GM12872 (cell line): ENCODE data around the gene CPSF2.

Experiments used
- TF ChIP-seq, protein P1 (sequence below): IDR thresholded peaks from 3 replicates; pipeline ENCODE4 v1.5.1; 2011; ENCODE audit warnings: low read depth, mild to moderate bottlenecking, low read length, moderate library complexity; ENCODE audit not compliant: insufficient read depth

The CPSF2 gene

GRCh38 chr14:92160619-92161018, 38.9 kb downstream of the CPSF2 start:
- TF ChIP-seq, protein P1, sequence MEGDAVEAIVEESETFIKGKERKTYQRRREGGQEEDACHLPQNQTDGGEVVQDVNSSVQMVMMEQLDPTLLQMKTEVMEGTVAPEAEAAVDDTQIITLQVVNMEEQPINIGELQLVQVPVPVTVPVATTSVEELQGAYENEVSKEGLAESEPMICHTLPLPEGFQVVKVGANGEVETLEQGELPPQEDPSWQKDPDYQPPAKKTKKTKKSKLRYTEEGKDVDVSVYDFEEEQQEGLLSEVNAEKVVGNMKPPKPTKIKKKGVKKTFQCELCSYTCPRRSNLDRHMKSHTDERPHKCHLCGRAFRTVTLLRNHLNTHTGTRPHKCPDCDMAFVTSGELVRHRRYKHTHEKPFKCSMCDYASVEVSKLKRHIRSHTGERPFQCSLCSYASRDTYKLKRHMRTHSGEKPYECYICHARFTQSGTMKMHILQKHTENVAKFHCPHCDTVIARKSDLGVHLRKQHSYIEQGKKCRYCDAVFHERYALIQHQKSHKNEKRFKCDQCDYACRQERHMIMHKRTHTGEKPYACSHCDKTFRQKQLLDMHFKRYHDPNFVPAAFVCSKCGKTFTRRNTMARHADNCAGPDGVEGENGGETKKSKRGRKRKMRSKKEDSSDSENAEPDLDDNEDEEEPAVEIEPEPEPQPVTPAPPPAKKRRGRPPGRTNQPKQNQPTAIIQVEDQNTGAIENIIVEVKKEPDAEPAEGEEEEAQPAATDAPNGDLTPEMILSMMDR = no peak

GRCh38 chr14:92161521-92161920, 39.8 kb downstream of the CPSF2 start:
- TF ChIP-seq, protein P1 = no peak

DNA sequence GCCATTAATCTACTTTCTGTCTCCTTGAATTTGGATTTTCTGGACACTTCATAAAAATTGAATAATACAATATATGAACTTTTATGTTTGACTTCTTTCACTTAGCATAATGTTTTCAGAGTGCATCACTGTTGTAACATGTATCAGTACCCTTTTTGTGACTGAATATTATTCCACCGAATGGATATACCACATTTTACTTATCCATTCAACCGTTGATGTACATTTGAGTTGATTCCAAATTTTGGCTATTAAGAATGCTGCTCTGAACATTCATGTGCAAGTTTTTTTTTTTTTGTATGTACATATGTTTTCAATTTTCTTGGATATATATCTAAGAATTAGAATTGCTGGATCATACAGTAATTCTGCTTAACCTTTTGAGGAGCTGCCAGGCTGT, 43.2 kb downstream of the CPSF2 start:
- TF ChIP-seq, protein P1 = no peak

- TF ChIP-seq, protein P1 = no peak
These were observed 51.9 kb downstream of the CPSF2 start for GRCh38 chr14:92173668-92174067.

DNA sequence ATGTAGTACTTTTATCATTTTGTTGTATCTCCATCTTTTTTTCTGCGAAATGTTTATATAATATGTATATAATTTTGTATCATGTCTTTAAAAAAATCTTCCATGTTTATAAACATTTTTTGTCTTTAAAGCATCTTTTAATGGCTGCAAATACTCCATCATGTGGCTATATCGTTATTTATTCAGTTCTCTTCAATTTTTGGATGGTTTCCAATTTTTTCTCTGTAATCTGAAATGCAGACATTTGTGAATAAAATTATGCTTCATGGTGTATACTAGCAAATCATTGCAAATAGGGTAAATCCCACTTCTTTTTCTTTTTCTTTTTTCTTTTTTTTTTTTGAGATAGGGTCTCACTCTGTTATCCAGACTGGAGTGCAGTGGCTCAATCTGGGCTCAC, 54.0 kb downstream of the CPSF2 start:
- TF ChIP-seq, protein P1 = no peak

GRCh38 chr14:92176476-92176875, 54.7 kb downstream of the CPSF2 start:
- TF ChIP-seq, protein P1 = no peak

DNA sequence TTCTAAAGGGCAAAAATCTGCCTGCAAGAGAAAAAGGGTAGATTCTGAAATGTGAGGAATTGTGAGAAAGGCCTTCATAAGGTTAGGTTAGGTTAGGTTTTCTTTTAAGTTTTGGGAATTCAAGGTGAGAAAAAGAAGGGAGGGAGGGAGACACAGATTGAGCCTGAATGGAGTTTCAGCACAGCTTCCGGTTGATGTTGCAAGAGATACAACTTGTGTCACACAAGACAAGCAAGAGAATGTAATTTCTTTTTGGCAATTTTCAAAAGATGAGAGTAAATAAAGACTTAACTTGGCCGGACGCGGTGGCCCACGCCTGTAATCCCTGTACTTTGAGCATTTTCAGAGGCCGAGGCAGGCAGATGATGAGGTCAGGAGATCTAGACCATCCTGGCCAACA, 63.8 kb downstream of the CPSF2 start:
- TF ChIP-seq, protein P1 = no peak

DNA sequence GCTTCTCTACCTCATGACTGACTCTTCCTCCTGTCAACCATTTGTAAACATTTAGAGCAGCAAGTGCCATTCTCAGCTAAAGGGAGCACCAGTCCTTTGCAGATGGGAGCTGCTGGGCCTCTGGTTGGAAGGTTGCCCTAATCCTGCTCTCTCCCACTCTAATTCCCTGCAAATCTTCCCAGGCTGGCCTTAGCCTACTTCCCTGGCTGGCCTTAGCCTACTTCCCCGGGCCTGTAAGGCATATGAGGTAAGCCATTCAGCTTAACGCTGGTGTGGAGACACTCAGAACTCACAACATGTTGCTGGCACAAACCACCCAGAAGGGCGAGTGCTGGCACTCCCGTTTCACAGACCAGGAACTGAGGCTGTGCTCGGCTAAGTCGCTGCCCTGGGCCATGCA, 69.0 kb downstream of the CPSF2 start:
- TF ChIP-seq, protein P1 = no peak
